D721Med (cell line): ENCODE data around the gene MDFIC2.
"Not testable (repeated sequence)": the region's sequence is repeated elsewhere in the genome, so short reads cannot be mapped to it uniquely, and the experiment has no call there.

Experiments used
- DNase-seq: peaks from one replicate; pipeline ENCODE4 v3.0.0; 2011; ENCODE audit warnings: low spot score; ENCODE audit not compliant: insufficient read length
- FAIRE-seq: peaks from 2 replicates; lab custom pipeline; 2011; peaks lifted over from hg19 to GRCh38; lab: Jason Lieb, UNC
- CTCF ChIP-seq: IDR thresholded peaks from 2 replicates; pipeline ENCODE4 v1.5.1; 2012; ENCODE audit warnings: mild to moderate bottlenecking, control low read depth; ENCODE audit not compliant: insufficient read depth; ENCODE audit errors: missing control alignments

Gene MDFIC2

DNA sequence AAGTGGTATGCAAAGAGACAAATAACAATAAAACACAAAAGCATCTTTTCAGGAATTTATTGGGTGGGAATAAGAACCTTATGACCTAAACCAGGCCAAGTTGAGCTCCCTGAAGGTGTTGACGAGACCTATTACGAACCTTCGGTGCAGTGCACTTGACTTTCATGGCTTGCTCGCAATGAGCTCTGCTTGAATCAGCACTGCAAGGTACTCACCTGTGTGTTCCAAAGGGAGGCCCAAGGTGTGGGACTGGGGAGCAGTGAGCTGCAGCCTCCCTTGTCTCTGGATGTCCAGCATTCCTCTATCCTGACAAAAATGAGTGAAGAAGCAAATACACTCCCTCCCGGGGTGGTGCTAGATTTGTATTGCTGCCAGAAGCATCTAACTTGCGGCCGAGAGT lies at the start of gene MDFIC2:
MDFIC2 (minus strand) TSS at position 303 of the 400 bp plus-strand sequence. CDS start 665 bp downstream, outside the sequence.
- TF ChIP-seq CTCF = no peak
- FAIRE-seq (no peak), DNase-seq (no peak)

DNA sequence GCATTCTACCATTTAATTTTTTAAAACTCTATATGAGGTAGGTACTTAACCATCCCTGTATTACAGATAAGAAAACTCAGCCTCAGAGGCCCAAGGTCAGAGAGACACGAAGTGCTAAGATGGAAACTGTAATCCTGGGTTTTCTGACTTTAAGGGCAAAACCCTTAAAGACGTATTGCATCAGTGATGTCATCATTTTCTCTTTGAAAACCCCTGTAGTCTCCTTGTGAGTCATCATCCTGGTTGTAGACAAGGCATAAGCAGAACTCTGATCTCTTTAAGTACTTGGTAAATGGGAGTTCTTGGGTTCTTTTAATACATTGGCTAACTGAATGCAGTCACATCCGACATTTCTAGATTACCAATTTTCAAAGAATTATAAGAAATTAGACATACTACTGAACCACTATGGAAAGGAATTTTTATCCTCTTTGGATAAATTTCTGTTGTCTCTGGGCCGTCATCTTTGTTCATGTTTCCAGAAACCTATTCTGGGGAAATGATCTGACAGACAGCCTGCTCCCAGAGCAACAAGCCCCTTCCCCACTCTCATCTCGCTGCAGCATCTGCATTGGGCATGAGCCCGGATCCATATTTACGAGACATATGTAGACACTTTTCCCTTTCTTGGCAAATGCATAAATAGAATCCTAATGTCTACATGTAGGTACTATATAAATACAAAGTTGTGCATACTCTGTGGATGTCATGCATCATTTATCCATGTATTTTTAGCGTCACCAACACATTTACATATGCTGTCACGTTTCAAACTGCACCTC lies 48.7 kb upstream of the MDFIC2 start:
- FAIRE-seq (no peak), DNase-seq (no peak)
- no peak for TF ChIP-seq CTCF

DNA sequence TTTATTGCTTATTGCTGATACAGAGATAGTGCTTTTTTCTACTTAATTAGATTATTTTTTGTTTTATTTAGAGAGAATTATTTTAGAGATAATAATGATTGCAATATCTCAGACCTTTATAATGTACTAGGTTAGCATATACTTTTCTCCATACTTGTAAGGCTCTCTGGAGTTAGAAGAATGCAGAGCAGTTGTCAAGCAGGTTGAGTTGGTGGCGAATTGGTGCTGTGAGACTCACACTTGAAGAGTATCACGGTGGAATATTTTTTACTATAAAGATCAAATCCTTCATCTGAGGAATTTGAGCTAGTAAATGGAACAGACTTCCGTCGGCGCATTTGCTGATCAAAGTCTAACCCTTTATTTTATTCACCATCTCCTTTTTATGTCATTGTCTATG lies 47.3 kb upstream of the MDFIC2 start:
- FAIRE-seq (no peak), DNase-seq (no peak)
- TF ChIP-seq CTCF = no peak

GRCh38 chr3:70358978-70359580 lies 46.6 kb upstream of the MDFIC2 start:
- FAIRE-seq (peak; percentile 72), DNase-seq (no peak)
- TF ChIP-seq CTCF = peak; percentile 85

DNA sequence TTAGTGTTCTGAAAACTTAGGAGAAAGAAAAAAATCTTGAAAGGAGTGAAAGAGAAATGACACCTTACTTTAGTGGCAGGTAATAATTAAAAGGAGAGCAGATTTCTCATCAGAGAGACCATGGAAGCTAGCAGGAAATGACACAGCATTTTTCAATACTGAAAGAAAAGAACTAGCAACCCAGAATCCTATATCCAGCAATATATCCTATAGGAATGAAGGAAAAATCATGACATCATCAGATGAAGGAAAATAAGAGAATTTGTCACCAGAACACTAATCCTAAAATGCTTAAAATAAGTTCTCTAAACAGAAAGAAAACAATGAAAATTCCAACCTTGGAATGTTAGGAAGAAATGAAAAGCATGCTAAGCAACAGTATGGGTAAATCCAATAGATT lies 39.8 kb upstream of the MDFIC2 start:
- FAIRE-seq = no peak
- TF ChIP-seq CTCF = no peak
- DNase-seq = no peak

- DNase-seq (no peak), FAIRE-seq (no peak)
- no peak for TF ChIP-seq CTCF
These were observed 29.7 kb upstream of the MDFIC2 start for GRCh38 chr3:70342149-70342548.

DNA sequence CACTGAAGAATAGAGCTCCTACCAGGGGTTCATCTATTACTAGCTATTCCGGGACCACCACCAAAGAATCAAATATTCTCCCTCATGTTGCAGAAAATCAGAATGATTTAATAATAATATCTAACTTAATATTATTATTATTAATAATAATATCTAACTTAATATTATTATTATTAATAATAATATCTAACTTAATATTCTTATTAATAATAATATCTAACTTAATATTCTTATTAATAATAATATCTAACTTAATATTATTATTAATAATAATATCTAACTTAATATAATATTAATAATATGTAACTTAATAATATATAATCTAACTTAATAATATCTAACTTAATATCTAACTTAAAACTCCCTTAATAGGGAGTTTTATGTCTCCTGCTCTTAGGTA lies 24.4 kb upstream of the MDFIC2 start:
- DNase-seq, FAIRE-seq: not testable (repeated sequence)
